Activated effector memory CD4-positive, alpha-beta T cell treated with anti-CD3 and anti-CD28 coated beads, Interleukin-2, amount 50 U/mL, for 16 hours (primary cell): ENCODE results near the gene OR5C1.
"Not testable (repeated sequence)": the region's sequence is repeated elsewhere in the genome, so short reads cannot be mapped to it uniquely, and the experiment has no call there.

Experiments used
- DNase-seq: peaks from one replicate; pipeline ENCODE4 v3.0.0-alpha.2; 2020

The OR5C1 gene

GRCh38 chr9:122812736-122813135, 24.0 kb downstream of the OR5C1 start:
- no peak for DNase-seq

DNA sequence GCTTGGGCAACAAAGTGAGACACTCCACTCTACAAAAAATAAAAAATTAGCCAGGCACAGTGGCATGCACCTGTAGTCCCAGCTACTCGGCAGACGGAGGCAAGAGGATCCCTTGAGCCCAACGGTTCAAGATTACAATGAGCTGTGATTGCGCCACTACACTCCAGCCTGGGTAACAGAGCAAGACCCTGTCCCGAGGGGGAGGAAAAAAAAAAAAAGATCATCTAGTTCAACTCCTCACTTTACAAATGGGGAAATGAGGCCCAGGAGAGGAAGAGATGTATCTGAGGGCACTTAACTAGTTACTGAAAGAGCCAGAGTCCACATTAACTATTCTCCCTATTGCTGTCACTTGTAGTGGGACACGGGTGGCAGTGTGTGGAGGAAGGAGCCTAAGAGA, 25.8 kb downstream of the OR5C1 start:
- DNase-seq: no peak

DNA sequence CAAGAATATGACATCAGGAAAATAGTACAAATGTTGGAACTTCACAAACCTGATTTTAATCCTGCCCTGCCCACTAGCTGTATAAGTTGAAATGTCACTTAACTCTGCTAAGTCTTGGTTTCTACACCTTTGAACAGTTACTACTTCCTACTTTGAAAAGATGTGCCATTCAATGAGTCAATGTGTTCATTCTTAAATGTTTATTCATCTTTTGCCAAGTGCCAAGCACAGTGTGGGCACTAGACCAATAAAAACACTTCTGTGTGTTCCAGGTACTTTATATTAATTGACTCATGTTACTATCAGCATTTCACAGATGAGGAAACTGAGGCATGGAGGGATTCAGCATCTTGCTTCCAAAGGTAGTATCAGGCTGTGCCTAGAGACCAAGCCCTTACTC, 26.8 kb downstream of the OR5C1 start:
- DNase-seq: no peak

DNA sequence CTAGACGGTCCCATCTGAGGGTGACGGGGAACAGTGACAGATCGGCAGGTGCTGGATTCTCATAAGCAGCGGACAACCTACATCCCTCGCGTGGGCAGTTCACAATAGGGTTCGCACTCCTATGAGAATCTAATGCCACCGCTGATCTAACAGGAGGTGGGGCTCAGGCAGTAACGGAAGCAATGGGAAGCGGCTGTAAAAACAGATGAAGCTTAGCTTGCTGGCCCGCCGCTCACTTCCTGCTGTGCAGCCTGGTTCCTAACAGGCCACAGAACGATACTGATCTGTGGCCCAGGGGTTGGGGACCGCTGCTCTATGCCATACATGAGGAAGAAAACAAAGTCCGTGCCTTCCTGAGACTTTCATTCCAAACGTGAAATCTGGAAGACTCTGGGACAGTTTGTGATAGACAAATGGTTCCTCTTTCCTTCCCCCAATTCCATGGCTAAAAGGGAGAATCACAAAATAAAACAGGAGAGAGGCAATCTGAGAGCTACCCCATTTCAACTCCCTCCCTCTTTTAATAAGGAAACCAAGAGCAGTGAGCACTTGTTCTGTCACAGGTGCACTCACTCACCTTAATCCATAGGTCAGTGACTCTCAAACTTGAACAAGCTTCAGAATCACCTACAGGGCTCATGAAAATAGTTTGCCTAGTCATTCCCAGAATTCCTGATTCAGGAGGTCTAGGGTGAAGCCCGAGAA, 27.6 kb downstream of the OR5C1 start:
- DNase-seq: peak; percentile 79

- no peak for DNase-seq
Observed at GRCh38 chr9:122819326-122819725, 30.6 kb downstream of the OR5C1 start.

GRCh38 chr9:122819791-122820489, 31.2 kb downstream of the OR5C1 start:
- DNase-seq: no peak

GRCh38 chr9:122820490-122820845, 31.7 kb downstream of the OR5C1 start:
- no peak for DNase-seq

DNA sequence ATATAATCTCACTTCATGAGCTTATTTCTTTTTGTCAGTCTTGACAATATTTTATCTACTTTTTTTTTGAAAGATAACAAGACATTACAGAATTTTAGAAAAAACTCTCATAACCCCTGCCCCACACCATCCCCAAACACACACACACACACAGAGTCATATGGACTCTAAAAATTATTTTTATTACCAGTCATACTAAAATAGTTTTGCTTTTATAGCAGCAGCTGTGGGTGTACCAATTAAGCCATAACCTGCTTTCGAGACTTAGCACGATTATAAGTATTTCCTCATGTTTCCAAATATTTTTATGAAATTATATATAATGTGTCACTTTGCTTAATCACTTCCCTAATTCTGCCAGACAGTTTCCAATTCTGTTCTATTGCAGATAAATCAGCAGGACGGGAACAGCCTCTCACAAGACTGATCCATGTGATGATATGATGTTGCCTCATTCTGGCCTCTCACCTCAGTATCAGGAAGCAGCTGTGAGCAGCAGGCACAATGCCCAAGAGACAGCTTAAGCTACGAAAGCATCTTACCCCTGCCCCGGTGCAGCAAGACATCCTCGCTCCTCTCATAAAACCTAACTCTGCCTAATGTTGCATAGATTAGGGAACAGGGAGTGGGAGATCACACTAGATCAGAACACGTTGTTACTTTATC, 32.7 kb downstream of the OR5C1 start:
- DNase-seq: no peak

- no peak for DNase-seq
Observed at GRCh38 chr9:122822056-122822455, 33.3 kb downstream of the OR5C1 start.

GRCh38 chr9:122822938-122823337, 34.2 kb downstream of the OR5C1 start:
- no peak for DNase-seq

DNA sequence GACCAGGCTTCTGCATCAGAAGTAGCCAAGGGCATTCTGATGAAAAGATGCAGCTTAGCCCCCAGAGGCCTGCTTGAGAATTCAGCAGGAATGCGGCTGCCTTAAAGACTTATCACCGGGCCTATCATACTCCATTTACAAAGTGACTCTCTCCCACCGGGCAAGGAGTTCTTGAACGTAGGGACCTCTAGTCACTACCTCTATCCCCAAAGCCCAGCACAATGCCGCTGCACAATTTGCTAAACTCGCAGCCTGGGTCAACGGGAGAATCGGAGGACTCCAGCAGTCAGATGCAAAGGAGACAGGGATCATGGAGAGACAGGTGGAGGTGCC, 39.0 kb downstream of the OR5C1 start:
- no peak for DNase-seq

GRCh38 chr9:122828965-122829284, 40.2 kb downstream of the OR5C1 start:
- not testable (repeated sequence) for DNase-seq

- DNase-seq: no peak
Observed at GRCh38 chr9:122832194-122832593, 43.5 kb downstream of the OR5C1 start.

- peak; percentile 66 for DNase-seq
Observed at GRCh38 chr9:122835313-122835731, 46.6 kb downstream of the OR5C1 start.

GRCh38 chr9:122837266-122837850, 48.6 kb downstream of the OR5C1 start:
- DNase-seq: no peak

DNA sequence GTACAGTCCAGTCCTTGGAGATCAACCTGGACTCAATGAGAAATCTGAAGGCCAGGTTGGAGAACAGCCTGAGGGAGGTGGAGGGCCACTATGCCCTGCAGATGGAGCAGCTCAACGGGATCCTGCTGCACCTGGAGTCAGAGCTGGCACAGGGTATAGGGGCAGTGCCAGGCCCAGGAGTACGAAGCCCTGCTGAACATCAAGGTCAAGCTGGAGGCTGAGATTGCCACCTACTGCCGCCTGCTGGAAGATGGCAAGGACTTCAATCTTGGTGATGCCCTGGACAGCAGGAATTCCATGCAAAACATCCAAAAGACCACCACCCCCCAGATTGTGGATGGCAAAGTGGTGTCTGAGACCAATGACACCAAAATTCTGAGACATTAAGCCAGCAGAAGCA, 49.7 kb downstream of the OR5C1 start:
- not testable (repeated sequence) for DNase-seq
